Brain pericyte (primary cell): Measurements from ENCODE around the gene COX6B1.
A peak's percentile ranks its signal among the peaks of the same experiment; 100 is the strongest.
"Not testable (repeated sequence)": the region's sequence is repeated elsewhere in the genome, so short reads cannot be mapped to it uniquely, and the experiment has no call there.

Experiments used
- DNase-seq: peaks from one replicate; pipeline ENCODE4 v3.0.0-alpha.2; 2012; ENCODE audit warnings: low read depth, low spot score

The COX6B1 gene

DNA sequence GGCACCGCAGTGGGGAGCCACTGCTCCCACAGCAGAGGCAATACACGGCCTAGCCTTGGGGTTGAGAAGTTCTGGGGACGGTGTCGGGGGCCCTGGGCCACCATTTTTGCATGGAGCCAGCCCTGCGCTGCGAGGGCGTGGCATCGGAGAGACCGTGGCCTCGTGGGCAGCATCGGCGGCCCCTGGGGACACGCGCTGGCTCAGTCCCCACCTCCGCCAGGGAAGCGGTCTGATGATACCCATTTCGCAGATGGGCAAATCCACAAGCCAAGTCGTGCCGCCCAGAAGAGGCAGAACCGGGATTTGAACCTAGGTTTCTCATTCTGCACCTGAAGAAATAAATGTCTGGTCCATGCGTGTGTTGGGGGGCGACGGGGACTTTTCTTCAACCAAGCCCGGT, 17.0 kb downstream of the COX6B1 start:
- no peak for DNase-seq

DNA sequence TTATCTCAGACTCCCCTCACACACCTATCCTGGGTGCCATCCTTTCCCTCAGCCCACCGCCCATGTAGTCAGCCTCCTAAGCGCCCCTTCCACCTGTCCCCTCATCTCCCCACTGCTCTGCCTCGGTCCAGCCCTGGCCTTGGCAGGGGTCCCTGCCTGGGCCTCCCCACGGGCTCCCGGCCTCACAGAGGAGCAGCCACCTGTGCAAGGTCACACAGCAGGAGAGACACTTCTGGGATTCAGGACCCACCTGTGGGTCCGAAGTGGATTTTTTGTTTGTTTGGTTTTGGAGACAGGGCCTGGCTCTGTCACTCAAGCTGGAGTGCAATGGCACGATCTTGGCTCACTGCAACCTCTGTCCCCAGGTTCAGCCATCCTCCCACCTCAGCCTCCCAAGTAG, 17.5 kb downstream of the COX6B1 start:
- DNase-seq, result no peak

DNA sequence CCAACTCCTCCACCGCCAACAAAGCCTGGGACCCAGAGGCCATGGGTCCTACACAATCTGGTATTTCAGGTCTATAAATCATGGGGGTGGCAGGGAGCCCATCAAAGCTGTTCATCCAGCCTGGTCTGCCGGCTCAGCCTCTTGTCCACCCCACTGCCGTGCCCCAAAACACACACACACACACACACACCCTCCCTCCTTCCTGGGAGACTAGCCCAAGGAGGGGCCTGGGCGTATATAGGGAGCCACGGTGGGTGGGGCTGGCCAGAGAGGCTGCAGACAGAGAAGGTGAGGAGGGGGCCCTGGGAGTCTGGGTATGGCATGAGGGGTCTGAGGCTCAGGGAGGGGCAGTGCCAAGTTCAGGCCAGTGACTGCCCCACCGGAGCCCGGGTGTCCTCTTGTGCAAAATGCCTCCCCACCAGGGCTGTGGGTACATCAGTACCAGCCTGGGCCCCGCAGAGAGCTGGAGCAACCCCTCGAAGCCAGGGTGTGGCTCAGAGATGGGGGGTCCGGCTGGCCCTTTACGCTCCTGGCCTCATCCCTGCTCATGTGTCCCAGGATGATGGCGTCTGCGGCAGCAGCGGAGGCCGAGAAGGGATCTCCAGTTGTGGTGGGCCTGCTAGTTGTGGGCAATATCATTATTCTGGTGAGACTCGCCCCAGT, 18.3 kb downstream of the COX6B1 start, which contains the start of gene UPK1A:
UPK1A (plus strand) TSS at position 267 of the 663 bp plus-strand sequence; CDS start at position 563, 296 bp downstream.
- no peak for DNase-seq

DNA sequence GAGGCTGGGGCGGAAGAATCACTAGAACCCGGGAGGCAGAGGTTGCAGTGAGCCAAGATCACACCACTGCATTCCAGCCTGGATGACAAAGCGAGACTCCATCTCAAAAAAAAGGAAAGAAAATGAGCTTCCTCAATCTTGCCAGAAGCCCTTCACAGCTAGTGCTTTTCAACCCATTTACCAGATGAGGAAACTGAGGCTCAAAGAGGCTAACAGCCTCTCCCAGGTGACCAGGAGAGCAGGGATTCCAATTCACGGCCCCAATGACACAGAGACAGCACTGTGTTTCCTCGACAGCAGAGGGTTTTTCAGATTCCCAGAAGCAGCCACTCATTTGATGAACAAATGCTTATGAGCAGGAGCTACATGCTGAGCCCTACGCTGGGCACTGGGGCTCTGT, 21.4 kb downstream of the COX6B1 start:
- no peak for DNase-seq

DNA sequence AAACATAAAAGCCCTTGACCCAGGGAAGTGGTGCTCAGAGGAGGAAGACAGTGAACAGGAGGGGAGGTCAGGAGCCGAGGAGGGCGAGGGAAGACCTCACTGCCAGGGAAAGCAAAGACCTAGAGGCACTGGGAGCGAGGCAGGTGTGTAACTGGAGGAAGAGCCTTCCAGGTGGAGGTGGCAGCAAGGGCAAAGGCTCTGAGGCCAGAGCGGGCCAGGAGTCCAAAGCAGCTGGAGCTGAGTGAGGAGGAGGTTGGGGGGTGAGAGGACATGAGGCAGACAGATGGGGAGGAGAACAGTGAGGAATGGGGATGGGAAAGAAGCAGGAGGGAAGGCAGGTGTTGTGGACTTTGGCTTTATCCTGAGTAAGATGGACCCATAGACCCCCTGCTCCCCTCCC, 21.9 kb downstream of the COX6B1 start:
- DNase-seq, result no peak

DNA sequence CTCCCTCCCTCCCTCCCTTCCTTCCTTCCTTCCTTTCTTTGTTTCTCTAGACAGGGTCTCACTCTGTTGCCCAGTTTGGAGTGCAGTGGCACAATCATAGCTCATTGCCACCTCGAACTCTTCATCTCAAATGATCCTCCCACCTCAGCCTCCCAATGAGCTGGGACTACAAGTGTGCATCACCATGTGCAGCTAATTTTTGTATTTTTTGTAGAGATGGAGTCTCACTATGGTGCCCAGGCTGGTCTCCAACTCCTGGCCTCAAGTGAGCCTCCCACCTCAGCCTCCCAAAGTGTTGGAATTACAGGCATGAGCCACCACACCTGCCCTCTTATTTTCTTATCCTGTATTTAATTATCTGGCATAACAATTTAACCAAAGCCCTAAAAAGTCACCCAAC, 22.6 kb downstream of the COX6B1 start:
- no peak for DNase-seq

DNA sequence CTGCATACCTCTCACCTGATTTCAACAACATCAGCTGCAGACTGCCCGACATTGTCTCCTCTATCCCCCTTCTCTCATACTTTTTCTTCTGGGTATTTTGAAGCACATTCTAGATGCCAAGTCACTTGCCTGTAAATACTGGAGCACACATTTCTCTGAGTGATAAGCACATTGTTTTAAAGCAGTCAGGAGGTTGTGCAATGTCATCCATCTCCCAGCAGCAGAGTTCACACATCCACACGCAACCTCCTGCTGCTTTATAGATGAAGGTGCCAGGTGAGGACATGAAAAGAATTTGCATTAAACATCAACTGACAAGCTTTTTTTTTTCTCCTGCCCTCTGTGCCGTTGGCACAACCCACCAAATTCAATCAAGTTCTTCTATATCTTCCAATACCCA, 23.7 kb downstream of the COX6B1 start:
- no peak for DNase-seq

DNA sequence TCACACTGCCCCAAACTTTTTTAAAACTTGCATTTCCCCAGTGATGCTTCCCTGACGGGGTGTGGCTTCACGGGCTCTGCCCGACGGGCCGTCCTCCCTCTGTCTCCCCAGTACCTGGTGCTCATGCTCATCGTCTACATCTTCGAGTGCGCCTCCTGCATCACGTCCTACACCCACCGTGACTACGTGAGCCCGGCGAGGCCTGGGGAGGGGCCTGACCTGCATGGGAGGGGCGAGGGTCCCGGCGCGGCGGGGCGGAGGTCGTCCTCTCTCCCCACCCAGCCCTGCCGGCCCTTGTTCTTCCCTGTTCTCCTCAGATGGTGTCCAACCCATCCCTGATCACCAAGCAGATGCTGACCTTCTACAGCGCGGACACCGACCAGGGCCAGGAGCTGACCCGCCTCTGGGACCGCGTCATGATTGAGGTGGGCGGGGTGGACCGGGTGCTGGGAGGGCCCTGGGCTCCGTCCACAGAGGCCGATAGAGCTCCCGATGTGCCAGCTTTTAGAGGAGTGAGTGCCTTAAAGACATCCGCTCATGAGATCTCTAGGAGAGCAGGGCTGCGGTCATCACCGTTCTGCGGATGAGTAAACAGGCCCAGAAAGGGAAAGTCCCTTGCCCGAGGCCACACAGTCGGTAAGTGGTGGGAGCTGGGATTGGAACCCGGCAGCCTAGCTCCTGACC, 25.1 kb downstream of the COX6B1 start:
- no peak for DNase-seq

DNA sequence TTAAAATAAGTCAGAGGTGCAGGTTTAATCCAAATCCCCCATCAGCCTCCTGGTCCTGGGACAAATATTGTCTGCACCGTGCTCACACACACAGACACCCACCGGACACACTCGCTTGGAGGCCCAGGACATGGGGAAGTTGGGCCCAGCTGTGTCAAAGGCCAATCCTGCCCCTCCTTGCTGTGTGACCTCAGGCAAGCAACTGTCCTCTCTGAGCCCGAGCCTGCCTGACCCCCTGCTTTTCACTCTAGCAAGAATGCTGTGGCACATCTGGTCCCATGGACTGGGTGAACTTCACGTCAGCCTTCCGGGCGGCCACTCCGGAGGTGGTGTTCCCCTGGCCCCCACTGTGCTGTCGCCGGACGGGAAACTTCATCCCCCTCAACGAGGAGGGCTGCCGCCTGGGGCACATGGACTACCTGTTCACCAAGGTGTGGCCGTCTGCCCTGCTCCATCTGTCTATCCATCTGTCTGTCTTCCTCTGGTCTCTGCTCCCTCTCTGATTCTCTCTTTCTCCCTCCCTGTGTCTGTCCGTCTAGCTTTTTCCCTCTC, 27.5 kb downstream of the COX6B1 start:
- no peak for DNase-seq

DNA sequence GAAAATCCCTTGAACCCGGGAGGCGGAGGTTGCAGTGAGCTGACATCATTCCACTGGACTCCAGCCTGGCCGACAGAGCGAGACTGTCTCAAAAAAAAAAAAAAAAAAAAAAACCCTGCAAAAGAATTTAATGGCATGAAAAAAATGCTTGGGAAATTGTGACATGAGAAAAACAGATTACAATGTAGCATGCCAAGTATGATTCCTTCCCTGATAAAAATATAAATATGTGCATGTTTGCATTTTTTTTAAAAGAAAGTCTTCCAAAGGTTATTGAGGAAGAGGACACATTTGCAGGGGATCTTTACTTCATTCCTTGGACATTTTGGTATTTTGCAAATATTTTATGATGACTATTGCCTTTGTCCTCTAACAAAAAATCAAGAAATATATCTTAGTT, 41.7 kb downstream of the COX6B1 start:
- DNase-seq, result no peak

DNA sequence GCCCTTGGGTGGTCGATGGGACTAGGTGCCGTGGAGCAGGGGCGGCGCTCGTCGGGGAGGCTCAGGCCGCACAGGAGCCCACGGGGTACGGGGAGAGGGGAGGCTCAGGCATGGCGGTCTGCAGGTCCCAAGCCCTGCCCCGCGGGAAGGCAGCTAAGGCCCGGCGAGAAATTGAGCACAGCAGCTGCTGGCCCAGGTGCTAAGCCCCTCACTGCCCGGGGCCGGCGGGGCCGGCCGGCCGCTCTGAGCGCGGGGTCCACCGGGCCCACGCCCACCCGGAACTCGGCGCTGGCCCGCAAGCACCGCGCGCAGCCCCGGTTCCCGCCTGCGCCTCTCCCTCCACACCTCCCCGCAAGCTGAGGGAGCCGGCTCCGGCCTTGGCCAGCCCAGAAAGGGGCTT, 43.0 kb downstream of the COX6B1 start:
- not testable (repeated sequence) for DNase-seq

DNA sequence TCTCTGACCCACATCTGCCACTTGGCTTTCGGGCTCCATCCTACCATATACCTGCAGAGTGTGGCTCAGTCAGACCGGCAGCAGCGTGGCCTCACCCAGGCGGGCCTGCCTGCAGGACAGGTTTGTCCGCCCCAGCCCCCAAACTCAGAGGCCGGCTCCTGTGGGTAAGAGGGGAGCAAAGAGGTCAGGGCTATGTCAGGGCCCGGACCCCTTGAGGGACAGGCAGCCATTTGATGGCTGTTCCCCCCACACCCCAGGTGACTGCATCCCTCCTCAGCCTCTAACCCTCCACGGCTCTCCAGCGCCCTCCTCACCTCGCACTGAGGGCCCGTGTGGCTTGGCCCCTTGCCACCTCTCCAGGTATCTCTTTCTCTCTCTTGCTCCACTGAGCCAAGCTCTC, 43.9 kb downstream of the COX6B1 start:
- no peak for DNase-seq

DNA sequence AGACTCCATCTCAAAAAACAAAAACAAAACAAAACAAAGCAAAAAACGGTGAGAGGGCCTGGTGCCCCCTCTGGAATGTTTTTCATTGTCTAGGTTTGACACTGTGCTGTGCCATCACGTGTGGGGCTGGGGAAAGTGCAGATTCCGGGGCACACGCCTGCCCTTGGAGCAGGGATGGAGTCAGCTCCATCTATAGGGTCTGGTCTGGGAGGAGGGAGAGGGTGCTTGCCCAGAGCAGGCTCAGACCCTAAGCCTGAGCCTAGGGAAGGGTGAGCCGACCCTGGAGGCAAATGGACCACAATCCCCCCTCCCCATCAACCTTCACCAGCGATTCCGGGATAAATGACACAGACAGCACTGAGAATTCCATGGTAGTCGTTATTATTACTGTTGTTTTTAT, 45.3 kb downstream of the COX6B1 start:
- no peak for DNase-seq

DNA sequence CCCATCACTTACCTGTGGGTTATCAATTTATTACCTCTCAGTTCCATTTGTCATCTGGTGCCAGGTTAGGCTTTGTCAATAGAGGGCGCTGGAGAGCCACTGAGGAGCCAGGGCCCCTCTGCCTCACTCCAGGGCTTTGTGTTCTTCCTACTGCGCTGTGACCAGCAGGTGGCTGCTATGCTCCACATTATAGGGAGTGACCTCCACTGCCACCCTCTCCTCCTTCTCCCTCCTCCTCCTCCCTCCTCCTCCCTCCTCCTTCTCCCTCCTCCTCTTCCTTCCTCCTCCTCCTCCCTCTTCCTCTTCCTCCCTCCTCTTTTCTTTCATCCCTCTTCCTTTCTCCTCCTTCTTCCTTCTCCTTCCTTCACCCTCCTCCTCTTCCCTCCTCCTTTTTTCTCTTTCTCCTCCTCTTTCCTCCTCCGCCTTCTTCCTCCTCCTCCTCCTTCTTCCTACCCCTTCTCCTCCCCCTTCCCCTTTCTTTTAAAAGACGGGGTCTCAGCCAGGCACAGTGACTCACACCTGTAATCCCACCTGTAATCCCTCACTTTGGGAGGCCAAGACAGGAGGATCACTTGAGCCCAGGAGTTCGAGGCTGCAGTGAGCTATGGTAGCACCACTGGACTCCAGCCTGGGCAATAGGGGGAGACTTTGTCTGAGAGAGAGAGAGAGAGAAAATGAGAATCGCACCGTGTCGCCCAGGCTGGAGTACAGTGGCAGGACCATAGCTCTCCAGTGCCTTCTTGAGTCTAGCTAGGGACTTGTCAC, 45.9 kb downstream of the COX6B1 start:
- peak; percentile 41 for DNase-seq

DNA sequence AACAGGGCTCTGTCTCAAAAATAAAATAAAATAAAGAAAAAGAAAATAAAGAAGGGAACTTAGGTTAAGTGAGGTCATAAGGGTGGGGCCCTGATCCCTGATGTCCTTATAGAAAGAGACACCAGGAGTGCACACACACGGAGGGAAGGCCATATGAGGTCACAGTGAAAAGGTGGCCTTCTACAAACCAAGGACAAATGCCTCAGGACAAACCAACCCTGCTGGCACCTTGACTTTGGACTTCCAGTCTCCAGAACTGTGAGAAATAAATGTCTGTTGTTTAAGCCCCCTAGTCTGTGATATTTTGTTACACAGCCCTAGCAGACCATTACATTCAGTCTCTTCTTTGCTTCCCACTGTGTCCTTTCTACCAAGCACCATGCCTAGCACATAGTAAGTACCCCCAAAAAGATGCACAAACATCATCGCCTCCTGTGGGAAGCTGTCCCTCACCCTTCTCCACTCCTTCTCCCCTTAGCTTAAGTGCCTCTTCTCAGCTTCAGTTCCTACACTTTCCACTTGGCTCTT, 47.8 kb downstream of the COX6B1 start:
- no peak for DNase-seq

DNA sequence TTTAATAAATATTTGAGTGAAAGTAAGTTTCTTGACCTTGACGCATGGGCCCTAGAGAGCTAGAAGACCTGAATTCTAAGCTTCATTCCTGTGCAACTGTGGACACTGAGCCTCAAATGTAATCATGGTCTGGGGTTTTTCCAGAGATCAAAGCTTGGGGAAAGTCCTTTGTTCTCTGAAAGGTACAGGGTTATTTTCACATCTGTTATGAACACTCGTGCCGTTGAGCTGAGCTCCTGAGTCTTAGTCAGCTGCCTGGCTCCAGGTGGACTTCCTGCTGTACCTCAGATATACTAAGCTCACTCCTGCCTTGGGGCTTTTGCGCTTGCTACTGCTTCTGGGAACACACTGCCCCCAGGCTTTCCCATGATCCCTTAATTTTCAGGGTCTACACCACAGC, 48.7 kb downstream of the COX6B1 start:
- no peak for DNase-seq

DNA sequence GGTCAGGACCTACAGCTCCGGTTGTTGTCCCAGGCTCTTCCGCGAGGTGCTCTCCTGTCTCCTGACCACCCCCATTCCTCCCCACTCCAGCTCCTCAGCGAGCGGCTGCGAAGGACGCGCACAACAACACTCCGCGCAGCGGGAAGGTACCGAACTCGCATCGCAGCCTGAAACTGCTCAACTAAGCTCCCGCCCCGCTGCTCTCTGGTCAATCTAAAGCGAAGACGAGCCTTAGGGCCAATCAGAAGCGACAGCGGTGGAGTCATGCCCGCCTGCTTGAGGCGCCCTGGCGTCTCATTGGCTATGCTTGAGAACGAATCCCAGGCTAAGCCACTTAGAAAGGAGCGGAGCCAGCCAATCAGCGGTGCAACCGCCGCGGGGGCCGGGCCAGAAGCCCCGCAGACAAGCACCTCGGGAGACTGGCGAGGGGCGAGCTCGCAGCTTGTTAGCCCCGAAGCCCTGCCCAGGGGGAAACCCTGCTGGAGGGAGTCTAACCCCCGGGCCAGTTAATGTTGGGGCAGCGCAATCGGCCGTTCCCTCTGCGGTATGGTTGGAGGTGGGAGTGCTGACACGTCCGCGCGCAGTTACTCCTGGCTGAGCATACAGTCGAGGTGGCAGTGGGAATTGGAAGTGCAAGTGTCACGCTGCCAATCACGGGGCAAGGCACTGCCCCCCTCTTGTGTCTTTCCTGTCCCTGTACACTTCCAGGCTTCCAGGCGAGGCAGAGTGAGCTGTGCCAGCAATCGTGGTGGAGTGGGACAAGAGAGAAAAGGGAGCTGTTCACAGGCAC, 54.3 kb downstream of the COX6B1 start:
- DNase-seq, result peak; percentile 90

DNA sequence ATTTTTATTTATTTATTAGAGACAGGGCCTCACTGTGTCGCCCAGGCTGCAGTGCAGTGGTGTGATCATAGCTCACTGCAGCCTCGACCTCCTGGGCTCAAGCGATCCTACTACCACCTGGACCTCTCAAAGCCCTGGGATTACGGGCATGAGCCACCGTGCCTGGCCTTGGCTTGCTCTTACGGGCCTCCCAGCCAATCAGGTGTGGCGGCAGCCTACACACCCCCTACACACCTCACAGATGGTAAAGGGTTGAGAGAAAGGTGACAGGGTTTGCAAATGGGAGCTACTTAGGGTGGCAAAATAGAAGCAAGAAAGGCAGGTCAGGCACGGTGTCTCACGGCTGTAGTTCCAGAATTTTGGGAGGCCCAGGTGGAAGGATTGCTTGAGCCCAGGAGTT, 55.2 kb downstream of the COX6B1 start:
- DNase-seq, result no peak

DNA sequence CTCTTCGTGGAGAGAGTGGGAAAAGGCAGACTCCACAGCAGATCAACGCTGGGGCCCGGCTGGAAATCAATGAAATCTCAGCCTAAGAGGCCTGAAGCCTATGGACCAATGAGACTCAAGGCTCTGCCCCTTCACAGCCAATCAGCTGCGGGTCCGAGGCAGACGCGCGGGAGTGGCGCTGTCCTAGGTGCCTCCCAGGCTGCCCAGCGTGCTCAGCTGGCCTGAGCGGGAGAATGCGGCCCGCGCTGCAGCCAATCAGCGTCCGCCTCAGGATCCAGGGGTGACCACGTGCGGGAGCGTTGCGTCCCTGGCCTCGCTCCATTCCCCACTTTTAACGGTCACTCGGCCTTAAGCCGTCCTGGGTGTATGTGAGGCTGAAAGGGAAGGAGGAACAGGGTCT, 56.1 kb downstream of the COX6B1 start, which contains the start of gene ZBTB32:
ZBTB32 (plus strand) TSS at position 341 of the 400 bp plus-strand sequence. CDS start 10,069 bp downstream, outside the sequence.
- DNase-seq, result no peak
